Activated naive CD8-positive, alpha-beta T cell treated with anti-CD3 and anti-CD28 coated beads for 36 hours (primary cell): ENCODE measurements around the gene C1orf94. TPM values are rescaled to one million over a fixed set of nuclear protein-coding genes. Genes with fewer than 3 reads are reported as not detected.
"Not testable (repeated sequence)": the region's sequence is repeated elsewhere in the genome, so short reads cannot be mapped to it uniquely, and the experiment has no call there.

ENCODE experiments used
- DNase-seq: peaks from one replicate; pipeline ENCODE4 v3.0.0; 2021
- H3K27ac Mint-ChIP-seq: one replicate; pipeline ENCODE4 v1.8.0; 2022; ENCODE audit warnings: mild to moderate bottlenecking, moderate library complexity, mixed read lengths
- H3K27me3 Mint-ChIP-seq: one replicate; pipeline ENCODE4 v1.8.0; 2022; ENCODE audit warnings: mild to moderate bottlenecking, mixed read lengths
- H3K36me3 Mint-ChIP-seq: one replicate; pipeline ENCODE4 v1.8.0; 2021; ENCODE audit warnings: mild to moderate bottlenecking, mixed read lengths
- H3K4me1 Mint-ChIP-seq: one replicate; pipeline ENCODE4 v1.8.0; 2021; ENCODE audit warnings: mixed read lengths
- H3K4me3 Mint-ChIP-seq: one replicate; pipeline ENCODE4 v1.8.0; 2022; ENCODE audit warnings: mild to moderate bottlenecking, moderate library complexity, mixed read lengths
- H3K9me3 Mint-ChIP-seq: one replicate; pipeline ENCODE4 v1.8.0; 2022; ENCODE audit warnings: mixed read lengths
- total RNA-seq, 2 experiments: library from RNA; stranded (reverse); gene quantifications; one replicate each; pipeline ENCODE4 v1.2.3, GENCODE V29; 2021

C1orf94 gene
- total RNA-seq, 2 experiments from 2014 or later: not detected

- DNase-seq: no peak
- Mint-ChIP-seq H3K4me1 (no peaks in the 10 kb centered on the region), H3K4me3 (no peak overlapping the region), H3K27ac (no peak overlapping the region), H3K9me3 (no peaks in the 10 kb centered on the region), H3K27me3 (peaks cover 24% of the 10 kb centered on the region), H3K36me3 (no peaks in the 10 kb centered on the region)
These were observed 23.5 kb upstream of the C1orf94 start for GRCh38 chr1:34153246-34153645.

- H3K27me3 Mint-ChIP-seq: peaks cover 27% of the 10 kb centered on the region
- H3K4me3 Mint-ChIP-seq: no peak overlapping the region
- H3K36me3 Mint-ChIP-seq: no peaks in the 10 kb centered on the region
- no peak for DNase-seq
- H3K9me3 Mint-ChIP-seq: no peaks in the 10 kb centered on the region
- H3K4me1 Mint-ChIP-seq: no peaks in the 10 kb centered on the region
- no peak overlapping the region for H3K27ac Mint-ChIP-seq
These were observed 20.8 kb upstream of the C1orf94 start for GRCh38 chr1:34155860-34156259.

- no peak overlapping the region for H3K4me3 Mint-ChIP-seq
- no peak for DNase-seq
- H3K4me1 Mint-ChIP-seq: no peaks in the 10 kb centered on the region
- peaks cover 36% of the 10 kb centered on the region for H3K27me3 Mint-ChIP-seq
- no peaks in the 10 kb centered on the region for H3K36me3 Mint-ChIP-seq
- H3K9me3 Mint-ChIP-seq: no peaks in the 10 kb centered on the region
- no peak overlapping the region for H3K27ac Mint-ChIP-seq
These were observed 20.0 kb upstream of the C1orf94 start for GRCh38 chr1:34156739-34157138.

GRCh38 chr1:34162852-34163766, 13.6 kb upstream of the C1orf94 start:
- Mint-ChIP-seq H3K4me1 (peaks cover 5% of the 10 kb centered on the region), H3K27ac (no peak overlapping the region), H3K4me3 (no peak overlapping the region), H3K36me3 (no peaks in the 10 kb centered on the region), H3K27me3 (peaks cover 77% of the 10 kb centered on the region), H3K9me3 (no peaks in the 10 kb centered on the region)
- peak; percentile 45 for DNase-seq

GRCh38 chr1:34163792-34164731, 12.6 kb upstream of the C1orf94 start:
- H3K9me3 Mint-ChIP-seq: no peaks in the 10 kb centered on the region
- peaks cover 5% of the 10 kb centered on the region for H3K4me1 Mint-ChIP-seq
- no peak for DNase-seq
- H3K27ac Mint-ChIP-seq: no peak overlapping the region
- no peak overlapping the region for H3K4me3 Mint-ChIP-seq
- no peaks in the 10 kb centered on the region for H3K36me3 Mint-ChIP-seq
- H3K27me3 Mint-ChIP-seq: peaks cover 82% of the 10 kb centered on the region

GRCh38 chr1:34164771-34165391, 11.8 kb upstream of the C1orf94 start, which contains the start of gene CSMD2:
CSMD2 (minus strand) TSS chr1:34165230; CDS start chr1:34165097, 133 bp downstream.
- Mint-ChIP-seq H3K27ac (no peak within 1 kb of the TSS), H3K36me3 (no peaks in the 10 kb centered on the region), H3K9me3 (no peaks in the 10 kb centered on the region), H3K4me1 (peaks cover 5% of the 10 kb centered on the region), H3K4me3 (no peak within 1 kb of the TSS), H3K27me3 (peaks cover 86% of the 10 kb centered on the region)
- DNase-seq: no peak

GRCh38 chr1:34165422-34165921, 11.2 kb upstream of the C1orf94 start:
- no peak overlapping the region for H3K27ac Mint-ChIP-seq
- peaks cover 5% of the 10 kb centered on the region for H3K4me1 Mint-ChIP-seq
- DNase-seq: no peak
- H3K9me3 Mint-ChIP-seq: no peaks in the 10 kb centered on the region
- no peak overlapping the region for H3K4me3 Mint-ChIP-seq
- no peaks in the 10 kb centered on the region for H3K36me3 Mint-ChIP-seq
- H3K27me3 Mint-ChIP-seq: peaks cover 88% of the 10 kb centered on the region

- no peaks in the 10 kb centered on the region for H3K36me3 Mint-ChIP-seq
- H3K9me3 Mint-ChIP-seq: no peaks in the 10 kb centered on the region
- no peak overlapping the region for H3K4me3 Mint-ChIP-seq
- peaks cover 5% of the 10 kb centered on the region for H3K4me1 Mint-ChIP-seq
- no peak for DNase-seq
- H3K27ac Mint-ChIP-seq: no peak overlapping the region
- peaks cover 91% of the 10 kb centered on the region for H3K27me3 Mint-ChIP-seq
These were observed 10.5 kb upstream of the C1orf94 start for GRCh38 chr1:34166191-34166624.

GRCh38 chr1:34166625-34167361, 9.9 kb upstream of the C1orf94 start:
- H3K36me3 Mint-ChIP-seq: no peaks in the 10 kb centered on the region
- H3K4me3 Mint-ChIP-seq: no peak overlapping the region
- no peak overlapping the region for H3K27ac Mint-ChIP-seq
- H3K27me3 Mint-ChIP-seq: peaks cover 86% of the 10 kb centered on the region
- H3K4me1 Mint-ChIP-seq: peaks cover 5% of the 10 kb centered on the region
- H3K9me3 Mint-ChIP-seq: no peaks in the 10 kb centered on the region
- DNase-seq: no peak

GRCh38 chr1:34167389-34167788, 9.3 kb upstream of the C1orf94 start:
- Mint-ChIP-seq H3K27me3 (peaks cover 86% of the 10 kb centered on the region), H3K36me3 (no peaks in the 10 kb centered on the region), H3K27ac (no peak overlapping the region), H3K4me3 (no peak overlapping the region), H3K4me1 (peaks cover 5% of the 10 kb centered on the region), H3K9me3 (no peaks in the 10 kb centered on the region)
- no peak for DNase-seq

GRCh38 chr1:34175744-34176143, 963 bp upstream of the C1orf94 start:
- Mint-ChIP-seq H3K9me3 (no peaks in the 10 kb centered on the region), H3K4me3 (no peak overlapping the region)

GRCh38 chr1:34178072-34178471, 1.4 kb downstream of the C1orf94 start:
- no peak overlapping the region for H3K4me3 Mint-ChIP-seq
- H3K36me3 Mint-ChIP-seq: no peaks in the 10 kb centered on the region
- peaks cover 66% of the 10 kb centered on the region for H3K27me3 Mint-ChIP-seq
- H3K27ac Mint-ChIP-seq: no peak overlapping the region
- no peak for DNase-seq
- H3K9me3 Mint-ChIP-seq: no peaks in the 10 kb centered on the region
- no peaks in the 10 kb centered on the region for H3K4me1 Mint-ChIP-seq

More at GRCh38 chr1:34175744-34176143, 963 bp upstream of the C1orf94 start:
- no peaks in the 10 kb centered on the region for H3K36me3 Mint-ChIP-seq
- H3K27ac Mint-ChIP-seq: peak overlapping the region; percentile 45
- no peak for DNase-seq
- peaks cover 62% of the 10 kb centered on the region for H3K27me3 Mint-ChIP-seq
- H3K4me1 Mint-ChIP-seq: no peaks in the 10 kb centered on the region

- DNase-seq, H3K27ac Mint-ChIP-seq, H3K4me3 Mint-ChIP-seq, H3K36me3 Mint-ChIP-seq, H3K9me3 Mint-ChIP-seq, H3K4me1 Mint-ChIP-seq: not testable (repeated sequence)
- H3K27me3 Mint-ChIP-seq: peaks cover 53% of the 10 kb centered on the region
These were observed 6.7 kb downstream of the C1orf94 start for GRCh38 chr1:34183381-34183780.
